ENCODE data around the gene SUSD3. TPM values are rescaled to one million over a fixed set of nuclear protein-coding genes. Genes with fewer than 3 reads are reported as not detected.
A peak's percentile ranks its signal among the peaks of the same experiment; 100 is the strongest.

Gene SUSD3
- total and polyA plus RNA-seq, 3 experiments from 2014 or later, result 11.3 to 103 (median 12.3) TPM

- H3K36me3 Mint-ChIP-seq, result peaks cover 5 to 61% (median 5%) of the 10 kb centered on the region in 3 donors
- Histone ChIP-seq H3K9me3 (ENCODE audit: low read length) (no peaks in the 10 kb centered on the region), H3K27me3 (ENCODE audit: insufficient read depth, low read length, poor library complexity, severe bottlenecking) (no peaks in the 10 kb centered on the region), H3K36me3 (ENCODE audit: insufficient read depth, low read length) (no peaks in the 10 kb centered on the region), H3K4me3 (ENCODE audit: low read length) (no peak overlapping the region), H3K4me1 (ENCODE audit: insufficient read depth, low read length) (peaks cover 33% of the 10 kb centered on the region), H3K27ac (ENCODE audit: low read depth, low read length) (no peak overlapping the region)
- H3K4me3 Mint-ChIP-seq, result no peak overlapping the region
- ChIA-PET POLR2A (no interaction called here), CTCF (interaction anchor here (0.9 kb wide), 1 partner anchor 61 kb away, joined by 3 read pairs; no protein-coding TSS in a partner anchor)
- DNase-seq, result peak in 1 of 5 donors; percentile 33
- no peaks in the 10 kb centered on the region for H3K27me3 Mint-ChIP-seq
- no peaks in the 10 kb centered on the region for H3K9me3 Mint-ChIP-seq
- no peak overlapping the region for H3K27ac Mint-ChIP-seq
- peaks cover 20 to 39% (median 20%) of the 10 kb centered on the region in 3 donors for H3K4me1 Mint-ChIP-seq
Measured at GRCh38 chr9:93111371-93112115, 53.0 kb downstream of the SUSD3 start.

DNA sequence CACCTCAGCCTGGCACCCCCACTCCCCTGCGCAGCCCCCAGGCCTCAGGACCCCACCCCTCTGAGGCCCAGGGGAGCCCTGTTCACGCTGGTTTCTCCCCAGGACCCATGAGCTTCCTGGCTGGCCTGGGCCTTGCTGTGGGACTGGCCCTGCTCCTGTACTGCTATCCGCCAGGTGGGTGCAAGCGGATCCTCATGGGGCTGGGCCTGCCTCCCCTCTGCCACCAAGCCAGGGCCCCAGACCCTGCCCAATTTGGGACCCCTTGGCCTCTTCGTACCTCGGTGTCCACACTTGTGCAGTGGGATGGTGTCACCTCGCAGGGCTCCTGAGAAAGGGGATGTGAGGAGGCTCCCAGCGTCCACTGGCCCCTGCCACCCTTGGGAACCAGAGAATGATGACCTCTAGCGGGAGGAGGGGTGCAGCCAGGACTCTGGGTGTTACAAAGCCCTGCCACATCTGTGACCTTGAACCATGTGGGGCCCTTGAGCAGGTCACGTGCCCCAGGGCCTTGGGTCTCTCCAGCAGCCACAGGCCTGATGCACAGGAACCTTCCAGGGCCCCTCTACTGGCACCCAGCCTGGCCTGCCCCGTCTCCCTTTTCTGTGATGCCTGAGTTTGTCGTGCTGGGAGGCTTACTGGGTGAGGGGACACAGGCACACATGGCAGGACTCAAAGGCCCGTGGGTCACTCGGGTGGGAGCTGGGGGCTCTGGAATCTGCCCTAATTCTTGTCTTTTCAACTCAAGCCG is 53.8 kb downstream of the SUSD3 start:
- POLR2A ChIA-PET, result no interaction called here
- H3K4me1 ChIP-seq (ENCODE audit: insufficient read depth, low read length), result peaks cover 30% of the 10 kb centered on the region
- CTCF ChIA-PET, result interaction anchor here (0.9 kb wide), 1 partner anchor 60 kb away, joined by 3 read pairs; no protein-coding TSS in a partner anchor
- H3K9me3 ChIP-seq (ENCODE audit: low read length), result no peaks in the 10 kb centered on the region
- H3K4me3 ChIP-seq (ENCODE audit: low read length), result no peak overlapping the region
- peak in 1 of 5 donors; percentile 43 for DNase-seq
- Mint-ChIP-seq H3K4me3 (peak overlapping the region in 1 of 7 donors; percentile 18), H3K9me3 (no peaks in the 10 kb centered on the region), H3K27me3 (no peaks in the 10 kb centered on the region), H3K36me3 (peaks cover 5 to 57% (median 5%) of the 10 kb centered on the region in 3 donors), H3K4me1 (peaks cover 13 to 31% (median 14%) of the 10 kb centered on the region in 3 donors), H3K27ac (no peak overlapping the region)
- H3K27me3 ChIP-seq (ENCODE audit: insufficient read depth, low read length, poor library complexity, severe bottlenecking), result no peaks in the 10 kb centered on the region
- no peaks in the 10 kb centered on the region for H3K36me3 ChIP-seq (ENCODE audit: insufficient read depth, low read length)
- H3K27ac ChIP-seq (ENCODE audit: low read depth, low read length), result no peak overlapping the region

DNA sequence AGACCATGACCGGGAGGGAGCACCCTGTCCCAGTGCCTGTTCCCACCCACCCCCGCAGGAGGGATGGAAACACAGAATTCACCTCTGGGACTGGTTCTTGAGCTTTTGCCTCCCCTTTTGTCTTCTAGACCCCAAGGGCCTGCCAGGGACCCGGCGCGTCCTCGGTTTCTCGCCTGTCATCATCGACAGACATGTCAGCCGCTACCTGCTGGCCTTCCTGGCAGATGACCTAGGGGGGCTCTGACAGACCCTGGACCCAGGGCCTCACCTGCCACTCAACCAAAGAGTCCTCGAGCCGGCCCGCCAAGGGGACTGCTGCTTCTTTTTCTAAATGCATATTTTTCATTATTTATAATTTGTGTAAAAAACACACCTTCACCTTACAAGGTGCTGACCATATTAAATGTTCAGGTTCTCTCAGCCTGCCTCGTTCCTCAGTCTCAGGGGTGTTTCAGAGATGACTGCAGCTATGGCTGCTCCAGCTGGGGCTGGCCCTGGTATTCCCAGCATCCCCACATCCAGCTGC is 54.4 kb downstream of the SUSD3 start:
- H3K4me3 ChIP-seq (ENCODE audit: low read length), result no peak overlapping the region
- DNase-seq, result no peak
- H3K27me3 ChIP-seq (ENCODE audit: insufficient read depth, low read length, poor library complexity, severe bottlenecking), result no peaks in the 10 kb centered on the region
- no peaks in the 10 kb centered on the region for H3K9me3 ChIP-seq (ENCODE audit: low read length)
- Mint-ChIP-seq H3K4me1 (peaks cover 6 to 25% (median 10%) of the 10 kb centered on the region in 3 donors), H3K27me3 (no peaks in the 10 kb centered on the region), H3K27ac (no peak overlapping the region), H3K4me3 (peak overlapping the region in 1 of 7 donors; percentile 18), H3K36me3 (peaks cover 5 to 53% (median 5%) of the 10 kb centered on the region in 3 donors), H3K9me3 (no peaks in the 10 kb centered on the region)
- CTCF ChIA-PET, result no interaction called here
- POLR2A ChIA-PET, result no interaction called here
- H3K27ac ChIP-seq (ENCODE audit: low read depth, low read length), result no peak overlapping the region
- H3K4me1 ChIP-seq (ENCODE audit: insufficient read depth, low read length), result peaks cover 24% of the 10 kb centered on the region
- no peaks in the 10 kb centered on the region for H3K36me3 ChIP-seq (ENCODE audit: insufficient read depth, low read length)

DNA sequence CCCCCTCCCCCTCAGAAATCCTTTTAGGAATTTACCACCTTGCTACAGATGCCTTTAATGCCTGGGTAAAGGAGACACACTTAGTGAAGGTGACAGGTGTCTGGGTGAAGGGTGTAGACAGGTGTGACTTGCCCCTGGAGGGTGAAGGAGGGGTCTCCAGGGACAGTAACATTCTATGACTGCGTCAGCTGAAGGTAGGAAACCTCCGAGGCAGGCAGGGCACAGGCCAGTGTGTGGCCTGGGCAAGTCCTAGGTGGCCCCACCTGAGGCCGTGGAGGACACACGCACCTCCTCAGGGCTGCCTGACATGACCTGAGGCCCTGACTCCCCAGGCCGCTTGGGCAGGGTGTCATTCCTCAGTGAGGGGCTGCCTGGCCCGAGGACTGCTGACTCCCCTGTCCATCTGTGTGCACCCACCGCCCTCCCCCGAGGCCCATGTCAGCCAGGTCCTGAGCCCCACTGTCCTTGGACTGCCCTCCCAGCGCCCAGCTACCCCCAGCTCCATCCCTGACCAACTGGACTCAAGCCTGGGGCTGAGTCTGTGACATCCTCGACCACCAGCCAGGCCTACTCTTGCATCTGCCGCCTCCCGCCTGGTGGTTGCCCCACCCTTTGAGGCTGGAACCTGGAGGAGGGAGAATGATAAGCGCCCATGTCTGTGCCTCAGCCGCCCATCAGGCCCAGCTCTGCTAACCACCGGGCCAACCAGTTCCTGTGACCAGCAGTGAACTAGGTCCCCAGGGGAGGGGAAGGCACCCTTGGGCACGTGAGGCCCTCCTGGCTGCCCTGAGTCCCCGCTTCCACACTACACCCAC is 55.9 kb downstream of the SUSD3 start:
- Histone ChIP-seq H3K27ac (ENCODE audit: low read depth, low read length) (peak overlapping the region; percentile 52), H3K36me3 (ENCODE audit: insufficient read depth, low read length) (no peaks in the 10 kb centered on the region), H3K4me3 (ENCODE audit: low read length) (no peak overlapping the region), H3K27me3 (ENCODE audit: insufficient read depth, low read length, poor library complexity, severe bottlenecking) (no peaks in the 10 kb centered on the region), H3K9me3 (ENCODE audit: low read length) (no peaks in the 10 kb centered on the region), H3K4me1 (ENCODE audit: insufficient read depth, low read length) (peaks cover 12% of the 10 kb centered on the region)
- peaks cover 0 to 43% (median 2%) of the 10 kb centered on the region in 3 donors for H3K36me3 Mint-ChIP-seq
- H3K27ac Mint-ChIP-seq, result peak overlapping the region in 4 of 8 donors; percentile 11 to 92 (median 80)
- H3K4me3 Mint-ChIP-seq, result no peak overlapping the region
- H3K9me3 Mint-ChIP-seq, result no peaks in the 10 kb centered on the region
- no peaks in the 10 kb centered on the region for H3K27me3 Mint-ChIP-seq
- POLR2A ChIA-PET, result no interaction called here
- CTCF ChIA-PET, result no interaction called here
- peaks cover 4 to 26% (median 10%) of the 10 kb centered on the region in 3 donors for H3K4me1 Mint-ChIP-seq
- peak in 1 of 5 donors; percentile 43 for DNase-seq

GRCh38 chr9:93114984-93115335 is 56.5 kb downstream of the SUSD3 start:
- Histone ChIP-seq H3K36me3 (ENCODE audit: insufficient read depth, low read length) (no peaks in the 10 kb centered on the region), H3K27ac (ENCODE audit: low read depth, low read length) (no peak overlapping the region), H3K27me3 (ENCODE audit: insufficient read depth, low read length, poor library complexity, severe bottlenecking) (no peaks in the 10 kb centered on the region), H3K4me1 (ENCODE audit: insufficient read depth, low read length) (peaks cover 16% of the 10 kb centered on the region), H3K4me3 (ENCODE audit: low read length) (no peak overlapping the region), H3K9me3 (ENCODE audit: low read length) (no peaks in the 10 kb centered on the region)
- Mint-ChIP-seq H3K4me3 (no peak overlapping the region), H3K27me3 (no peaks in the 10 kb centered on the region), H3K4me1 (peaks cover 10 to 28% (median 15%) of the 10 kb centered on the region in 3 donors), H3K9me3 (no peaks in the 10 kb centered on the region), H3K36me3 (peaks cover 0 to 40% (median 2%) of the 10 kb centered on the region in 3 donors), H3K27ac (peak overlapping the region in 6 of 8 donors; percentile 11 to 92 (median 68))
- ChIA-PET POLR2A (no interaction called here), CTCF (no interaction called here)
- no peak for DNase-seq

- peak in 1 of 5 donors; percentile 19 for DNase-seq
- Mint-ChIP-seq H3K4me3 (no peak overlapping the region), H3K27ac (no peak overlapping the region), H3K27me3 (no peaks in the 10 kb centered on the region), H3K4me1 (peaks cover 15 to 34% (median 20%) of the 10 kb centered on the region in 3 donors), H3K9me3 (no peaks in the 10 kb centered on the region), H3K36me3 (peaks cover 0 to 40% (median 2%) of the 10 kb centered on the region in 3 donors)
- H3K27me3 ChIP-seq (ENCODE audit: insufficient read depth, low read length, poor library complexity, severe bottlenecking), result no peaks in the 10 kb centered on the region
- no peak overlapping the region for H3K4me3 ChIP-seq (ENCODE audit: low read length)
- no peaks in the 10 kb centered on the region for H3K9me3 ChIP-seq (ENCODE audit: low read length)
- H3K27ac ChIP-seq (ENCODE audit: low read depth, low read length), result no peak overlapping the region
- no peaks in the 10 kb centered on the region for H3K36me3 ChIP-seq (ENCODE audit: insufficient read depth, low read length)
- POLR2A ChIA-PET, result interaction anchor here (1.0 kb wide), 1 partner anchor 11 kb away, joined by 7 read pairs; no protein-coding TSS in a partner anchor
- CTCF ChIA-PET, result no interaction called here
- peaks cover 22% of the 10 kb centered on the region for H3K4me1 ChIP-seq (ENCODE audit: insufficient read depth, low read length)
Measured at GRCh38 chr9:93115486-93116071, 57.1 kb downstream of the SUSD3 start.

DNA sequence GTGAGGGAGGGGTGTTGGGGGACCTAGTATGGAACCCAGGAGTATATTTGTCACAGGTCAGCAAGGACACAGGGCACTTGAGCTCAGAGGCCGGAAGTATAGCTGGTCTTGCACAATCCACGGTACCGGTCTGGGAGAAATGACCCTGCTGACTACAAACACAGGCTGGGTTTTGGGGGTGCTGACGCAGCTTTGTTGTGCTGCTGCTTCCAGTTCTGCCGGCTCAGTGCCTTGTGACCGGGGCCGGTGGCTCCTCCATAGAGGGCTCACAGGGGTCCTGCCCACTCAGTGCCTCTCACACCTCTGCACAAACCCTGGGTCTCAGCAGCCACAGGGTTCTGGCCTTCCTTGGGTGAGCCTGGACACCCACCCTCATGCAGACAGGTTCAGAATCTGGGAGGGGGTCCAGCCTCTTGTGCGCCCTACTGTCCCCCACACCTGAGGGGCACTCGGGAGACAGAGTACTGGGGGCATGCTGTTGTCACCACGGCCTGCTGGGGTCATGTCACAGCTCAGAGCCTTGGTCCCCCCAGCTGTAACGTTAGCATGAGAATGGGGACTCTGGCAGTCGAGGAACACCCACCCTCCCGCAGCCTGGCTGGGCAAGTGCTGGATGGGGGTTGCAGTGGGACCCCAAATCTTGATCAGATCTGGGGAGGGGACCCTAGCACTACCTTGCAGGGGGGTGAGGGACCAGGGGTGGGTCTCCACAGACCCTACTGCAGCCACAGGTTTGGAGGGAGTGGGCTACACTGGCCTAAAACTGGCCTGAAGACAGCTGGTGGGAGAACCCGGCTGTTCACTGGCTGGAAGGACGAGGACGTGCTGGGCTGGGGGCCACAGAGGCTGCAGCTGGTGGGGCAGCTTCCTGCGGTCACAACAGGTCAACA is 57.8 kb downstream of the SUSD3 start:
- Mint-ChIP-seq H3K4me3 (peak overlapping the region in 1 of 7 donors; percentile 70), H3K27me3 (no peaks in the 10 kb centered on the region), H3K36me3 (peaks cover 0 to 37% (median 2%) of the 10 kb centered on the region in 3 donors), H3K27ac (peak overlapping the region in 4 of 8 donors; percentile 40 to 80 (median 50)), H3K4me1 (peaks cover 15 to 30% (median 18%) of the 10 kb centered on the region in 3 donors), H3K9me3 (no peaks in the 10 kb centered on the region)
- Histone ChIP-seq H3K9me3 (ENCODE audit: low read length) (no peaks in the 10 kb centered on the region), H3K36me3 (ENCODE audit: insufficient read depth, low read length) (no peaks in the 10 kb centered on the region), H3K27ac (ENCODE audit: low read depth, low read length) (no peak overlapping the region), H3K4me1 (ENCODE audit: insufficient read depth, low read length) (peaks cover 22% of the 10 kb centered on the region), H3K27me3 (ENCODE audit: insufficient read depth, low read length, poor library complexity, severe bottlenecking) (no peaks in the 10 kb centered on the region), H3K4me3 (ENCODE audit: low read length) (no peak overlapping the region)
- CTCF ChIA-PET, result no interaction called here
- peak in 1 of 5 donors; percentile 46 for DNase-seq
- POLR2A ChIA-PET, result interaction anchor here (1.0 kb wide), 1 partner anchor 11 kb away, joined by 7 read pairs; no protein-coding TSS in a partner anchor

Measured in CD8-positive, alpha-beta memory T cell (primary cell).